ENCODE data around the gene SYNC. TPM values are rescaled to one million over a fixed set of nuclear protein-coding genes. Genes with fewer than 3 reads are reported as not detected.

The SYNC gene
- total and polyA plus RNA-seq, 9 of the 15 experiments (the other 6 are each of a cell fraction or from before 2014, with no cell fraction given) = 0.49 to 1.1 (median 0.87) TPM

GRCh38 chr1:32714277-32714676 lies 11.7 kb upstream of the SYNC start:
- Histone ChIP-seq H2AFZ (ENCODE audit: low read depth, low read length) (no peak overlapping the region), H3K79me2 (ENCODE audit: control insufficient read depth, insufficient read depth, low read length) (no peaks in the 10 kb centered on the region), H3K27ac (ENCODE audit: extremely low read depth, low read depth, low read length) (no peak overlapping the region), H3K4me3 (no peak overlapping the region), H4K20me1 (replicated peaks; ENCODE audit: control insufficient read depth, insufficient read depth, low read length) (no peaks in the 10 kb centered on the region), H3K27me3 (ENCODE audit: control insufficient read depth in 2 of 2, insufficient read depth in 2 of 2, low read length in 2 of 2) (no peaks in the 10 kb centered on the region), H3K9ac (ENCODE audit: insufficient read depth in 1 of 2, low read depth in 2 of 2, low read length in 2 of 2) (no peak overlapping the region), H3K9me3 (replicated peaks; ENCODE audit: control insufficient read depth, insufficient read depth, low read depth, low read length) (no peaks in the 10 kb centered on the region), H3K4me2 (ENCODE audit: insufficient read depth, low read length) (no peak overlapping the region), H3K4me1 (replicated peaks in 1 of 2; ENCODE audit: control insufficient read depth in 2 of 2, insufficient read depth in 2 of 2, low read length in 2 of 2) (peaks cover 19 to 43% of the 10 kb centered on the region in 2 experiments; a peak in 4 of 5 replicates), H3K9me1 (ENCODE audit: control insufficient read depth, insufficient read depth, low read length) (no peaks in the 10 kb centered on the region), H3K36me3 (ENCODE audit: control insufficient read depth, insufficient read depth, low read length) (no peaks in the 10 kb centered on the region)
- DNase-seq (ENCODE audit: extremely low read depth in 1 of 4, low spot score in 3 of 4) (no peak), ATAC-seq (no peak), FAIRE-seq (no peak)
- ChIA-PET CTCF (ENCODE audit: low intra/inter-chr PET ratio) (interaction anchor here (1.5 kb wide), 1 partner anchor 58 kb away, joined by 10 read pairs; no protein-coding TSS in a partner anchor), POLR2A (interaction anchor here (0.6 to 8.8 kb wide), 3 partner anchors 15 to 487 kb away, joined by 3 to 116 read pairs (median 4); no protein-coding TSS in a partner anchor)
- intact Hi-C loops (cut with micrococcal nuclease) = loop anchor here (5.0 kb wide), 1 partner anchor 378 kb away; no protein-coding TSS in a partner anchor
- in situ Hi-C loops (cut with MboI) = loop anchor here (10.0 kb wide), 1 partner anchor 51 kb away; no protein-coding TSS in a partner anchor
- BruUV-seq (replicated peaks) = no TSS peak
- WGBS (ENCODE audit: insufficient coverage, low coverage, missing lambda C conversion rate) = 62% methylated on average over 4 of the region's 4 CpGs
- TF ChIP-seq IRF1 (CRISPR knock-in tag; IDR thresholded peaks at IDR 0.05; ENCODE audit: borderline replicate concordance) (no peak), NFE2 (IDR thresholded peaks at IDR 0.05; ENCODE audit: low read depth) (no peak), RFX7 (CRISPR knock-in tag; IDR thresholded peaks at IDR 0.05) (no peak), NFIX (CRISPR knock-in tag; IDR thresholded peaks at IDR 0.05; ENCODE audit: low read depth) (no peak), NR2C1 (IDR thresholded peaks at IDR 0.05) (no peak), NR2C1 (tag; IDR thresholded peaks at IDR 0.05) (no peak), SMAD2 (IDR thresholded peaks at IDR 0.05; ENCODE audit: low read depth, low read length) (no peak), CREB3L1 (IDR thresholded peaks at IDR 0.05; ENCODE audit: borderline replicate concordance, low read depth) (no peak), TEAD2 (tag; IDR thresholded peaks at IDR 0.05) (no peak), MAFG (tag; conservative IDR thresholded peaks at IDR 0.05) (no peak), SUPT5H (IDR thresholded peaks at IDR 0.05) (no peak), NR2C2 (CRISPR knock-in tag; IDR thresholded peaks at IDR 0.05) (no peak), NR2C2 (tag; IDR thresholded peaks at IDR 0.05) (no peak), ATF3 (IDR thresholded peaks at IDR 0.05) (no peak), ATF3 (CRISPR knock-in tag; conservative IDR thresholded peaks at IDR 0.05) (no peak), FOXM1 (IDR thresholded peaks at IDR 0.05; ENCODE audit: low read depth) (no peak), FOXM1 (CRISPR knock-in tag; IDR thresholded peaks at IDR 0.05; ENCODE audit: low read depth) (no peak), SMARCC2 (IDR thresholded peaks at IDR 0.05; ENCODE audit: low read depth) (no peak), E4F1 (CRISPR knock-in tag; IDR thresholded peaks at IDR 0.05; ENCODE audit: borderline replicate concordance) (no peak)

Measured in K562 (cell line).